Fibroblast of the aortic adventitia (primary cell): ENCODE results near the gene U2AF2. TPM values are rescaled to one million over a fixed set of nuclear protein-coding genes. Genes with fewer than 3 reads are reported as not detected.

Experiments
- DNase-seq: peaks from one replicate; pipeline ENCODE4 v3.0.0-alpha.2; 2010; ENCODE audit warnings: low read depth
- H3K4me3 ChIP-seq: 2 replicates; pipeline ENCODE4 v1.5.1; 2011; ENCODE audit warnings: low read depth, mild to moderate bottlenecking, control low read depth, low read length, moderate library complexity
- total RNA-seq: library from RNA; depleted of rRNA; stranded (reverse); fragments of >200 nt; gene quantifications from 2 replicates; pipeline ENCODE4 v1.2.3, GENCODE V29; 2012; ENCODE audit warnings: low replicate concordance
- TF ChIP-seq, protein P1 (sequence below): IDR thresholded peaks from 2 replicates; pipeline ENCODE4 v1.5.1; 2011; ENCODE audit warnings: mild to moderate bottlenecking, low read length, control low read depth, inconsistent platforms; ENCODE audit not compliant: insufficient read depth

Gene U2AF2
- total RNA-seq, 1 donor, result 71.4 TPM

- TF ChIP-seq, protein P1, sequence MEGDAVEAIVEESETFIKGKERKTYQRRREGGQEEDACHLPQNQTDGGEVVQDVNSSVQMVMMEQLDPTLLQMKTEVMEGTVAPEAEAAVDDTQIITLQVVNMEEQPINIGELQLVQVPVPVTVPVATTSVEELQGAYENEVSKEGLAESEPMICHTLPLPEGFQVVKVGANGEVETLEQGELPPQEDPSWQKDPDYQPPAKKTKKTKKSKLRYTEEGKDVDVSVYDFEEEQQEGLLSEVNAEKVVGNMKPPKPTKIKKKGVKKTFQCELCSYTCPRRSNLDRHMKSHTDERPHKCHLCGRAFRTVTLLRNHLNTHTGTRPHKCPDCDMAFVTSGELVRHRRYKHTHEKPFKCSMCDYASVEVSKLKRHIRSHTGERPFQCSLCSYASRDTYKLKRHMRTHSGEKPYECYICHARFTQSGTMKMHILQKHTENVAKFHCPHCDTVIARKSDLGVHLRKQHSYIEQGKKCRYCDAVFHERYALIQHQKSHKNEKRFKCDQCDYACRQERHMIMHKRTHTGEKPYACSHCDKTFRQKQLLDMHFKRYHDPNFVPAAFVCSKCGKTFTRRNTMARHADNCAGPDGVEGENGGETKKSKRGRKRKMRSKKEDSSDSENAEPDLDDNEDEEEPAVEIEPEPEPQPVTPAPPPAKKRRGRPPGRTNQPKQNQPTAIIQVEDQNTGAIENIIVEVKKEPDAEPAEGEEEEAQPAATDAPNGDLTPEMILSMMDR, result no peak
- no peak overlapping the region for H3K4me3 ChIP-seq
- no peak for DNase-seq
These were observed 33.6 kb upstream of the U2AF2 start for GRCh38 chr19:55621205-55621672.

GRCh38 chr19:55621673-55622231 is 33.1 kb upstream of the U2AF2 start:
- TF ChIP-seq, protein P1, result no peak
- H3K4me3 ChIP-seq, result no peak overlapping the region
- no peak for DNase-seq

DNA sequence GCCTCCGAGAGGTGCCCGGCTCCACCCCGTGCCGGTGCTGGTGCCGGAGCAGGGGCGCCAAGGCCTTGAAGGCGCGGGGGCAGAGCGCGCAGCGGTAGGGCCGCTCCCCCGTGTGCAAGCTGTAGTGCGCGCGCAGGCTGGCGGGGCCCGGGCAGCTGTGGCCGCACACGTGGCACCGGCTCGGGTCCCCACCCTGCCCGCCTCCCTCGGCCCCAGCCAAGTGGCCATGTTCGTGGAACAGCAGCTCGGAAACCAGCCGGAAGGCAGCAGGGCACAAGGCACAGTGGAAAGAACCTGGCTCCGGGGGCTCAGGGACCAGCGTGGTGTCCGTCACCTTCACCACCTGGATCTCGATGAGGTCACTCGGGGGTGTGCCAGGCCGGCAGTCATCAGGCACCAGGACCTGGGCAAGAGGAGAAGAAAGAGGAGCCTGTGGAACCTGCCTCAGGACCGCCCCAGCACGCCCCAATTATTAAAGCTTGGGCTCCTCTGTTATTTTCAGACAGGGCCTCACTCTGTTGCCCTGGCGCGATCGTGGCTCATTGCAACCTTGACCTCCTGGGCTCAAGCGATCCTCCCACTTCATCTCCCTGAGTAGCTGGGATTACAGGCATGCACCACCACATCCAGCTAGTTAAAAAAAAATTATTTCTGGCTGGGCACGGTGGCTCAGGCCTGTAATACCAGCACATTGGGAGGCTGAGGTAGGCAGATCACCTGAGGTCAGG is 32.4 kb upstream of the U2AF2 start:
- TF ChIP-seq, protein P1, result no peak
- H3K4me3 ChIP-seq, result no peak overlapping the region
- no peak for DNase-seq

DNA sequence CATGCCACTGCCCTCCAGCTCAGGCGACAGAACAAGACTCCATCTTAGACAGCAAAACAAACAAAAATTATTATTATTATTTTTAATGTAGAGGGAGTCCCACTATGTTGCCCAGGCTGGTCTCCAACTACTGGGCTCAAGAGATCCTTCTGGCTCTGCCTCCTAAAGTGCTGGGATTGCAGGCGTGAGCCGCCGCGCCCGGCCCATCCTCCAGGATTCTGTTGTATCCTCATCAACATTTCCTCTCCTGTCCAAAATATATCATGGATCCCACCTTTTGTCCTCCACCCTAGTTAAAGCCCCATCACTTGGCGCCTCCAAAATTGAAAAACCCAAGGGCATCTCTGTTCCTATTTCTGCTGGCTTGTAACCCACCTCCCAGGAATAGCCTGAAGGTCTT is 31.7 kb upstream of the U2AF2 start:
- DNase-seq, result no peak
- TF ChIP-seq, protein P1, result no peak
- H3K4me3 ChIP-seq, result no peak overlapping the region

- TF ChIP-seq, protein P1, result no peak
- no peak for DNase-seq
- H3K4me3 ChIP-seq, result peak overlapping the region; percentile 44
These were observed 31.3 kb upstream of the U2AF2 start for GRCh38 chr19:55623561-55623960.

DNA sequence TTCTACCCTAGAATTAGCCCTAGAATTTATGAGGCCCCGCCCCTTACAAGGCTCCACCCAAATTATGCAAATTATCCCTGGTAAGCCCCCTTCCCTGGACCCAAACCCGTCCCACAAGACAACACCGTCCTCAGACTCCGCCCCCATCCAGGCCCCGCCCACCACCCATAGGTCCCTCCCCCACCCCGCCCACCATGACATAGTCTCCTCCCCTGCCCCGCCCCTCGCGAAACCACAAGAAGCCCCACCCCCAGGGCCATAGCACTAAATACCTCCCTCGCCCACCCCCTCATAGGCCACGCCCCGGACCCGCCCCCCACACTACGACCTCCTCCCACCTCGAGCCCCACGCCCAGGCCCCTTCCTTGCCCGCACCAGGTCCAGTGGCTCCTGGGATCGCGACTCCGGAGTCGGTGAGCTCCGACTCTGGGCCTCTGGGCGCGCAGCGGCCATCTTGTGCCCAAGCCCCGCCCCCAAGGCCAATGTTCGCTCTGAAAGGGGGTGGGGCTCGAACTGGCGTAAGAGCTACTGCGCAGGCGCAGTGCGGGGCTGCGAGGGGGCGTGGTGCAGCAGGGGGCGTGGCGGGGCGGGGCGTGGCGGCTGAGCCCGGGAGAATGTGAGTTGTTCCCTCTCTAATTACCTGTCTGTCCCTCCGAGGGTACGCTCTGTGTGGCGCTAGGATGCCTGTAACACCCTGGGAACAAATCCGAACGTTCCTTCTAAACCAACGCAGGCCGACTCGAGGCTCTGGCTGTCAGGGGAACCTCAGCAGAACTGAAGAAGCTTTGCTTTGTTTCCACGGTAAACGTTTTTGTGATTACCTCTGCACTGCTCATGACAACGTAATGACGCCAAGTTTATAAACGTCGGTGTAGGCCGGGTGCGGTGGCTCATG is 30.5 kb upstream of the U2AF2 start, which contains the start of gene ZNF784:
TSS of gene ZNF784 (minus strand) at position 458 of the 895 bp plus-strand sequence. CDS start at position 453, 5 bp downstream.
- DNase-seq, result peak; percentile 94

More for the DNA sequence above, 30.5 kb upstream of the U2AF2 start, which contains the start of gene ZNF784:
- H3K4me3 ChIP-seq, result peak within 1 kb of the TSS; percentile 76
- TF ChIP-seq, protein P1, result no peak
